Measurements from ENCODE around the gene PSAP. TPM values are rescaled to one million over a fixed set of nuclear protein-coding genes. Genes with fewer than 3 reads are reported as not detected.

Gene PSAP
- total RNA-seq, 1 experiment from 2014 or later: 397 TPM

- peaks cover 13% of the 10 kb centered on the region for H3K4me1 Mint-ChIP-seq
- ChIA-PET CTCF (interaction anchor here (0.7 to 1.0 kb wide), 3 partner anchors 15 to 219 kb away, joined by 3 to 4 read pairs (median 3); no protein-coding TSS in a partner anchor), POLR2A (no interaction called here)
- H3K27ac Mint-ChIP-seq: no peak overlapping the region
- no peaks in the 10 kb centered on the region for H3K27me3 Mint-ChIP-seq (ENCODE audit: low read depth)
- no peak overlapping the region for H3K4me3 Mint-ChIP-seq
- DNase-seq (ENCODE audit: low spot score) (no peak), ATAC-seq (no peak)
- TF ChIP-seq JAZF1 (CRISPR knock-in tag; IDR thresholded peaks at IDR 0.05) (no peak), IRF2 (CRISPR knock-in tag; IDR thresholded peaks at IDR 0.05; ENCODE audit: borderline replicate concordance, low read depth) (no peak), E2F4 (CRISPR knock-in tag; IDR thresholded peaks at IDR 0.05; ENCODE audit: borderline replicate concordance, low read depth) (no peak), NFYB (CRISPR knock-in tag; conservative IDR thresholded peaks at IDR 0.05; ENCODE audit: low read depth) (no peak), SMAD3 (CRISPR knock-in tag; IDR thresholded peaks at IDR 0.05; ENCODE audit: borderline replicate concordance) (no peak), OVOL2 (CRISPR knock-in tag; IDR thresholded peaks at IDR 0.05; ENCODE audit: borderline replicate concordance) (no peak), CREB1 (CRISPR knock-in tag; IDR thresholded peaks at IDR 0.05) (no peak), ELF4 (CRISPR knock-in tag; IDR thresholded peaks at IDR 0.05; ENCODE audit: low read depth) (no peak), AFF4 (CRISPR knock-in tag; IDR thresholded peaks at IDR 0.05; ENCODE audit: borderline replicate concordance) (no peak), GRHL2 (CRISPR knock-in tag; IDR thresholded peaks at IDR 0.05; ENCODE audit: insufficient replicate concordance, severe bottlenecking) (no peak), ZNF138 (CRISPR knock-in tag; conservative IDR thresholded peaks at IDR 0.05) (no peak), ZSCAN18 (CRISPR knock-in tag; IDR thresholded peaks at IDR 0.05) (no peak), MXD4 (CRISPR knock-in tag; IDR thresholded peaks at IDR 0.05; ENCODE audit: borderline replicate concordance) (no peak), ZNF219 (CRISPR knock-in tag; IDR thresholded peaks at IDR 0.05; ENCODE audit: borderline replicate concordance) (no peak)
- TF ChIP-seq, protein P1, sequence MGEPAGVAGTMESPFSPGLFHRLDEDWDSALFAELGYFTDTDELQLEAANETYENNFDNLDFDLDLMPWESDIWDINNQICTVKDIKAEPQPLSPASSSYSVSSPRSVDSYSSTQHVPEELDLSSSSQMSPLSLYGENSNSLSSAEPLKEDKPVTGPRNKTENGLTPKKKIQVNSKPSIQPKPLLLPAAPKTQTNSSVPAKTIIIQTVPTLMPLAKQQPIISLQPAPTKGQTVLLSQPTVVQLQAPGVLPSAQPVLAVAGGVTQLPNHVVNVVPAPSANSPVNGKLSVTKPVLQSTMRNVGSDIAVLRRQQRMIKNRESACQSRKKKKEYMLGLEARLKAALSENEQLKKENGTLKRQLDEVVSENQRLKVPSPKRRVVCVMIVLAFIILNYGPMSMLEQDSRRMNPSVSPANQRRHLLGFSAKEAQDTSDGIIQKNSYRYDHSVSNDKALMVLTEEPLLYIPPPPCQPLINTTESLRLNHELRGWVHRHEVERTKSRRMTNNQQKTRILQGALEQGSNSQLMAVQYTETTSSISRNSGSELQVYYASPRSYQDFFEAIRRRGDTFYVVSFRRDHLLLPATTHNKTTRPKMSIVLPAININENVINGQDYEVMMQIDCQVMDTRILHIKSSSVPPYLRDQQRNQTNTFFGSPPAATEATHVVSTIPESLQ (CRISPR knock-in tag; IDR thresholded peaks at IDR 0.05): no peak
- TF ChIP-seq, protein P2, sequence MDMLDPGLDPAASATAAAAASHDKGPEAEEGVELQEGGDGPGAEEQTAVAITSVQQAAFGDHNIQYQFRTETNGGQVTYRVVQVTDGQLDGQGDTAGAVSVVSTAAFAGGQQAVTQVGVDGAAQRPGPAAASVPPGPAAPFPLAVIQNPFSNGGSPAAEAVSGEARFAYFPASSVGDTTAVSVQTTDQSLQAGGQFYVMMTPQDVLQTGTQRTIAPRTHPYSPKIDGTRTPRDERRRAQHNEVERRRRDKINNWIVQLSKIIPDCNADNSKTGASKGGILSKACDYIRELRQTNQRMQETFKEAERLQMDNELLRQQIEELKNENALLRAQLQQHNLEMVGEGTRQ (CRISPR knock-in tag; IDR thresholded peaks at IDR 0.05): no peak
- TF ChIP-seq, protein P3, sequence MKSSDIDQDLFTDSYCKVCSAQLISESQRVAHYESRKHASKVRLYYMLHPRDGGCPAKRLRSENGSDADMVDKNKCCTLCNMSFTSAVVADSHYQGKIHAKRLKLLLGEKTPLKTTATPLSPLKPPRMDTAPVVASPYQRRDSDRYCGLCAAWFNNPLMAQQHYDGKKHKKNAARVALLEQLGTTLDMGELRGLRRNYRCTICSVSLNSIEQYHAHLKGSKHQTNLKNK (CRISPR knock-in tag; IDR thresholded peaks at IDR 0.05): no peak
- peaks cover 69% of the 10 kb centered on the region for H3K36me3 Mint-ChIP-seq
- no peaks in the 10 kb centered on the region for H3K9me3 Mint-ChIP-seq
Observed at GRCh38 chr10:71829896-71830295, 21.2 kb downstream of the PSAP start.
